ENCODE results near the gene GINS3. TPM values are rescaled to one million over a fixed set of nuclear protein-coding genes. Genes with fewer than 3 reads are reported as not detected.

The GINS3 gene
- total RNA-seq, 1 experiment from 2014 or later = 16.4 TPM

DNA sequence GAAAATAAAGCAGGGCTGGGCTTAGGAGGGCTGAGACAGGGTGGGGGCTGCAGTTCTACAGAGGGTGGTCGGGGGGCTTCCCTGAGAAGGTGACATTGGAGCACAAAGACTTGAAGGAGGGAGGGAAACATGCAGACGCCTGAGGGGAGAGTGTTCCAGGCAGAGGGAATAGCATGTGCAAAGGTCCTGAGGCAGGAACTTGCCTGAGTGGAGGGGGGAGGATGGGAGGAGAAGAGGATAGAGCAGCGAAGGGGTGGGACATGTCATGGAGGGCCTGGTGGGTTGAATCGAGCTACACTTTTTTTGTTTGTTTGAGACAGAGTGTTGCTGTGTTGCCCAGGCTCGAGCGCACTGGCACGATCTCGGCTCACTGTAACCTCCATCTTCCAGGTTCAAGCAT lies 33.0 kb downstream of the GINS3 start:
- Histone ChIP-seq H3K27me3 (ENCODE audit: insufficient read depth, low read length) (no peaks in the 10 kb centered on the region), H3K23me2 (ENCODE audit: insufficient read length, low read depth, low read length, poor library complexity, severe bottlenecking) (no peaks in the 10 kb centered on the region), H3K14ac (ENCODE audit: insufficient read depth, low read length) (no peak overlapping the region), H2BK12ac (ENCODE audit: insufficient read length, low read depth, low read length) (no peak overlapping the region), H3K4me2 (ENCODE audit: insufficient read depth, insufficient read length, low read length) (no peak overlapping the region), H3K79me2 (ENCODE audit: insufficient read depth, low read length) (no peaks in the 10 kb centered on the region), H3K9ac (ENCODE audit: extremely low read depth, insufficient read length, low read length) (no peak overlapping the region), H4K8ac (replicated peaks; ENCODE audit: insufficient read length, low read depth, low read length) (no peak overlapping the region), H3K56ac (ENCODE audit: insufficient read length, low read depth, low read length) (no peak overlapping the region), H4K5ac (ENCODE audit: insufficient read length, low read depth, low read length) (no peak overlapping the region), H2BK20ac (ENCODE audit: low read depth, low read length, poor library complexity, severe bottlenecking) (no peak overlapping the region), H2AFZ (ENCODE audit: low read length) (no peak overlapping the region), H2BK15ac (ENCODE audit: low read depth, low read length) (no peak overlapping the region), H3K23ac (ENCODE audit: insufficient read length, low read depth, low read length) (no peak overlapping the region), H2BK5ac (ENCODE audit: insufficient read length, low read length) (no peak overlapping the region), H4K20me1 (ENCODE audit: control insufficient read depth, insufficient read depth, insufficient read length) (no peaks in the 10 kb centered on the region), H3K9me3 (ENCODE audit: control insufficient read depth, low read depth, low read length) (no peaks in the 10 kb centered on the region), H2AK5ac (ENCODE audit: insufficient read length, low read length) (no peak overlapping the region), H4K91ac (ENCODE audit: insufficient read length, low read depth, low read length) (no peak overlapping the region), H3K79me1 (ENCODE audit: insufficient read depth, low read depth, low read length, poor library complexity, severe bottlenecking) (no peaks in the 10 kb centered on the region), H3K4ac (ENCODE audit: low read depth, low read length) (no peak overlapping the region), H3K4me1 (ENCODE audit: insufficient read depth, low read length) (no peaks in the 10 kb centered on the region; the same call in 1 of the 2 replicates), H3T11ph (ENCODE audit: low read length) (no peak overlapping the region), H2BK120ac (ENCODE audit: low read depth, low read length, poor library complexity, severe bottlenecking) (no peak overlapping the region), H3K18ac (ENCODE audit: insufficient read length, low read depth, low read length) (no peak overlapping the region), H3K27ac (ENCODE audit: insufficient read length, low read depth, low read length) (no peak overlapping the region)
- no CpG with 5 or more reads among the region's 8 CpGs for WGBS (ENCODE audit: extremely low coverage, insufficient read length, low lambda C conversion rate)
- DNase-seq = no peak
- Mint-ChIP-seq H3K4me3 (0 out of 5 replicates have a peak overlapping the region, but pooled peaks of 1 of the 2 experiments have one; percentile 9), H3K4me1 (peaks cover 13 to 21% of the 10 kb centered on the region in 2 experiments), H3K36me3 (ENCODE audit: insufficient read depth in 1 of 3, low read depth in 3 of 3) (no peaks in the 10 kb centered on the region; a peak in 1 of 7 replicates), H3K27me3 (ENCODE audit: low read depth) (peaks cover 1% of the 10 kb centered on the region), H3K27ac (0 out of 7 replicates have a peak overlapping the region, but pooled peaks of 1 of the 3 experiments have one; percentile 16), H3K9me3 (no peaks in the 10 kb centered on the region)
- TF ChIP-seq, protein P1, sequence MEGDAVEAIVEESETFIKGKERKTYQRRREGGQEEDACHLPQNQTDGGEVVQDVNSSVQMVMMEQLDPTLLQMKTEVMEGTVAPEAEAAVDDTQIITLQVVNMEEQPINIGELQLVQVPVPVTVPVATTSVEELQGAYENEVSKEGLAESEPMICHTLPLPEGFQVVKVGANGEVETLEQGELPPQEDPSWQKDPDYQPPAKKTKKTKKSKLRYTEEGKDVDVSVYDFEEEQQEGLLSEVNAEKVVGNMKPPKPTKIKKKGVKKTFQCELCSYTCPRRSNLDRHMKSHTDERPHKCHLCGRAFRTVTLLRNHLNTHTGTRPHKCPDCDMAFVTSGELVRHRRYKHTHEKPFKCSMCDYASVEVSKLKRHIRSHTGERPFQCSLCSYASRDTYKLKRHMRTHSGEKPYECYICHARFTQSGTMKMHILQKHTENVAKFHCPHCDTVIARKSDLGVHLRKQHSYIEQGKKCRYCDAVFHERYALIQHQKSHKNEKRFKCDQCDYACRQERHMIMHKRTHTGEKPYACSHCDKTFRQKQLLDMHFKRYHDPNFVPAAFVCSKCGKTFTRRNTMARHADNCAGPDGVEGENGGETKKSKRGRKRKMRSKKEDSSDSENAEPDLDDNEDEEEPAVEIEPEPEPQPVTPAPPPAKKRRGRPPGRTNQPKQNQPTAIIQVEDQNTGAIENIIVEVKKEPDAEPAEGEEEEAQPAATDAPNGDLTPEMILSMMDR (conservative IDR thresholded peaks at IDR 0.05) = no peak
